ENCODE measurements around the gene PATJ. TPM values are rescaled to one million over a fixed set of nuclear protein-coding genes. Genes with fewer than 3 reads are reported as not detected.

Gene PATJ
- total RNA-seq, 1 experiment from 2014 or later = 48.8 TPM

- Histone ChIP-seq H3K9me3 (ENCODE audit: control insufficient read depth in 1 of 2, insufficient read depth in 1 of 2, low read depth in 1 of 2, low read length in 2 of 2) (no peaks in the 10 kb centered on the region), H3K27ac (ENCODE audit: low read depth, low read length) (no peak overlapping the region), H2AFZ (ENCODE audit: low read depth, low read length, poor library complexity, severe bottlenecking) (no peak overlapping the region), H4K20me1 (ENCODE audit: insufficient read depth) (no peaks in the 10 kb centered on the region), H3K4me1 (ENCODE audit: control insufficient read depth in 1 of 2, insufficient read depth in 2 of 2, low read length in 2 of 2) (peaks cover 16 to 28% of the 10 kb centered on the region in 2 experiments), H3K27me3 (ENCODE audit: insufficient read depth, low read length) (no peaks in the 10 kb centered on the region), H3K9me2 (ENCODE audit: insufficient read depth) (no peaks in the 10 kb centered on the region), H3K4me3 (replicated peaks in 1 of 2; ENCODE audit: low read depth in 1 of 2, low read length in 2 of 2) (no peak overlapping the region), H3K36me3 (ENCODE audit: control insufficient read depth in 1 of 2, insufficient read depth in 2 of 2, low read length in 2 of 2) (no peaks in the 10 kb centered on the region), H3K4me2 (ENCODE audit: low read length) (no peak overlapping the region), H3K79me2 (ENCODE audit: insufficient read depth, low read length) (no peaks in the 10 kb centered on the region), H3K9ac (ENCODE audit: low read length) (no peak overlapping the region)
- intact Hi-C loops (cut with micrococcal nuclease) = no loop called here
- DNase-seq (ENCODE audit: low read depth, low spot score) (no peak), ATAC-seq (no peak)
- ChIA-PET POLR2A (no interaction called here), RAD21 (ENCODE audit: low non-redundant PET in 1 of 2, low total read pairs in 2 of 2, uncharacterized antibody in 2 of 2, unreplicated experiment in 2 of 2) (no interaction called here), CTCF (no interaction called here)
- TF ChIP-seq REST (IDR thresholded peaks at IDR 0.05; ENCODE audit: low read depth) = no peak
- BruUV-seq (replicated peaks) = no TSS peak
Observed at GRCh38 chr1:62227496-62227895, 485.2 kb downstream of the PATJ start.

Small RNAs within 50 kb of the gene (microRNA-seq; reads per million reads assigned to microRNA genes)
- gene MIR3116-1 (ENCODE audit: borderline number of aligned reads) = not detected
- not detected for gene MIR3116-2 (ENCODE audit: borderline number of aligned reads)

Other genes starting within 250 kb of the PATJ start
- 22.7 TPM for gene TM2D1, start 17.3 kb upstream of the PATJ start, total RNA-seq (2021; ENCODE audit: unreplicated experiment)